NCI-H2196 (cell line): ENCODE measurements around the gene NDUFC1.
"Not testable (repeated sequence)": the region's sequence is repeated elsewhere in the genome, so short reads cannot be mapped to it uniquely, and the experiment has no call there.

Source experiments
- DNase-seq: peaks from one replicate; lab custom pipeline; 2025; ENCODE audit not compliant: unreplicated experiment; lab: John Stamatoyannopoulos, UW

Gene NDUFC1

DNA sequence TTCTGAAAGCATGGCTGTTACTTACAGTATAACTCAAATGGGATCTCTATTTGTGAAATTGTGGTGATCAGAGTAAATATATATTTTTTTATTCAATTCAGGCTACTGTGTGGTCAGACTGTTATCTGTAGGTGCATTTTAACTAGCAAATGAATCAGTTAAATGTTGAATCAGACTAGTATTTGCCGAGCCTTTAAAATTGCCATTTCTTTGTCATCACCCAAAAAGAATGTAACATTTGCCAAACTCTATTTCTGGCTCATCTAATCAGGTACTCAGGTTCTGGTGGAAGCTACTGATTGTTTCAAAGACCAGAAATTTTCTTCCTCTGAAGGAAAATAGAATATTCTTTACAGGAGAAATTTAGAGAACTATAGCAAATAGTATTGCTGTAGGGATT, 2.7 kb downstream of the NDUFC1 start:
- DNase-seq: no peak

DNA sequence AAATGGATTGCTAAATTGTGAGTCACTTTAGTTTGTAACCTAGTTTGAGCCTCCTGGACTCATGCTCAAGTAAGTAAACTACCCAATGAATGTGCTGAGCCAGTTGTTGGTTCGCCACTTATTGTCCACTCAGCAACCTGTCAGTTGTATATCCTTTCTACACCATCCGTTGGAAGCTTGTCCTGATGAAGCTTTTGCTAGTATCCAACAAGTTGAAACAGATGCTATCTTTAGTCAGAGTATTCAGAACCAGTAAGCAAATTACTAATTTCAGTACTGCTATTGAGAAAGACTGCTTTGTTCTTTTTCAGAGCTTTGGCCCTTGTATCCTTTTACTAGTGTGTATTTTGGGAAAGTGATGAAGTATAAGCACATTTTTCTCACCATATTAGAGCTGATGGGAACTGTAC, 5.3 kb downstream of the NDUFC1 start:
- DNase-seq: no peak

DNA sequence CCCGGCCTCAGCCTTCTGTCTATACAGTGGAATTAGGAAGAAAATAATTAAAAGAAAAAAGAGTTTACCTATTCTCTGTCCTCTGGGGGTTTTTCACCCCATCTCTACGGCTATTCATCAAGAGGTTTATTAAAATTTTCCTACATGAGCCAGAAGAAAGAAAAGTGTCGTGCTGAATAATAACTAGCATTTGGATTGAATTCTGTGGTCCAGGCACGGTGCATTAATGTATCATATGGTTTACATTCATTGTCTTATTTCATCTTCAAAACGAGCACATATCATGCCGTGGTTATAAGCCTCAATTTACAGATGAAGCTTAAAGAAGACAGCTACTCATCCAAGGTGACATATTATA, 6.4 kb downstream of the NDUFC1 start:
- no peak for DNase-seq

DNA sequence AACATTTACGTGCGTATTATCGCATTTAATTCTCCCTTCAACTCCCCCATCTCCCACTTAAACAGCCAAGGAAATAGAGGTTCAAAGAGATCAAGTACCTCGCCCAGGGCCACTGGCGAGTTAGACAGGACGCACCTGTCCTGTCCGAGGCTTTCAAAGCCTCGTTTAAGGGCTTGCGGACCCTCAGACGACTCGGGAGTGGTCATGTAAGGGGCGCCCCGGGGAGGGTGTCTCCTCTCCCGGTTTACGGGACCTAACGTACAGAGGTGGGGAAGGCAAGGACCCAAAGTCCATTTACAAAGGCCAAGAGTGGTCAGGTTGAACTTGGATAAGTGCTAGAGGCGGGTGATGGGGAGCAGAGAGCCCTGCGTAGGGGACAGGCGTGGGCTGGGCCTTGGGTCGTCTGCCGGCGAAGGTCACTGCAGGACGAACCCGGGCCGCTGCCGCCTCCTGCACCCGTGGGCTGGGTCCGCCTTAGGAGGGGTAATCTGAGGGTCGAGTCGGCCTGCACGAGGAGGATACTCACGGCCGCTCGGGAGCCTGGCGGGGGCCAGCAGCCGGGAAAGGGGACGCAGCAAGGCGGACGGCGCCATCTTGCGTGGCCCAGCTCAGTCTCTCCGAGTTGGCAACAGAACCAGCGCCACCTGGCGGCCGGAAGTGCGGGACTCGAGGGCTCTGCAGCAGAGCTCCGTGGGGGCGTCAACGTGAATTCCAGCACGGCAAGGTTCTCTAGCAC, 6.9 kb downstream of the NDUFC1 start:
- DNase-seq: peak; percentile 83

DNA sequence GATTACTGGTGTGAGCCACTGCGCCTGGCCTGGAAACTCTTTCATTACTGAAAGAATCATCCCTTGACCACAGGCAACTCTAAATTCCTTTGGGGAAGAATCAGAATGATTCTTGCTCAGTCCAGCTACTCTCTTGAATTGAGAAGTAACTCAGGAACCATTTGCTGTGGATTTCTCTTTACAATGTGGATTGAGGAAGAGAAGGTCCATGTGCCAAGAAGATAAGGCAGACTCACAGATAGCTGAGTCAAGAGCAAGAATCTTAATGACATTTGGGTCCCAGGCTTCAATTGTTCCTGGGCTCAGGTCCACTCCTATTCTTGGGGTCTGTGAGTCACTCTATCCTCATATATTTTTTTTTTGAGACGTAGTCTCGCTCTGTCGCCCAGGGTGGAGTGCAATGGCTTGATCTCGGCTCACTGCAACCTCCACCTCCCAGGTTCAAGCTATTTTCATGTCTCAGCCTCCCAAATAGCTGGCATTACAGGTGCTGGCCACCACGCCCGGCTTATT, 16.0 kb downstream of the NDUFC1 start:
- no peak for DNase-seq

DNA sequence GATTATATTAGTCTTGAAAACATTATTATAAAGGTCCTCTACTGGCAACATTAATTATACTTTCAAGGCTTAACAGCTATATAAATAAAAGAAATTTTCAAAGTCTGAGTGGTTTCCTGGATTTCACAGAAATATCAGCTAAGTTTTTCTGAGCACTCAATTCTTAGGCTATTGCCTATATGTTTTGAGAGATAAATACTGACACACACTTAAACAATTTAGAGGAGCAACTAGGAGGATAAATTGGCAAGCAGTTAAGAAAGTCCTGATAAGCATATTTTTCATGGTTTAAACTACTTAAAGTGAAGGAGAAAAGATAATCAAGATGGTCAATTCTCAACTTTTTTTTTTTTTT, 19.6 kb downstream of the NDUFC1 start:
- no peak for DNase-seq

DNA sequence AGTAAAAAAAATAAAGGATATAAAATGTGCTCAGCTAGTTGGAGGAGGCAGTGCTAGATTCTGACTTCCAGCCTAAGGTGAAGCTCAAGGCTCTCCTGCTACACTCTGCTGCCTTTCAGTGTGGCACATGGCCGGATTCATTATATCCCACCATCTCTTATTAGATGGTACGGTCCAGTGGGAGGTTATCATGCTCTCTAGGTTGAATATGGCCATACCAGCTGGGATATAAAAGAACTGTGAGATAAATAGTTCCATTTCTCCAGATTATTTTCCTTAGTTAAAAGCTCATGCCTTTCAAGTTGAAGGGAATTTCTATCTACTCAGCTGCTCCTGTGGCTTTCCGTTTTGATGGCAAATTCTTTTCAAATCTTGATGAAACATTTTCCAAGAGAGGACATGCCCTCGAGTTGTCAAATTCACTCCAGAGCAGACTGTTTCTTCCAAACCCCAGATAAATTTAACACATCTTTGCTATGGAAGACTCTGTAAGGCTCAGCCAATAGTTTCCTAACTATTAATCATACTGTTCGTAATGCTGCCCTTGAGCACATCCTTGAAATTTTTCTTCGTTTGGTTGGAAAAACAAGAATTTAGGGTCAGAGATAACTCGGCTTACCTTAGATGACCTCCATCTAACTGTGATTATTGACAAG, 20.1 kb downstream of the NDUFC1 start:
- no peak for DNase-seq

DNA sequence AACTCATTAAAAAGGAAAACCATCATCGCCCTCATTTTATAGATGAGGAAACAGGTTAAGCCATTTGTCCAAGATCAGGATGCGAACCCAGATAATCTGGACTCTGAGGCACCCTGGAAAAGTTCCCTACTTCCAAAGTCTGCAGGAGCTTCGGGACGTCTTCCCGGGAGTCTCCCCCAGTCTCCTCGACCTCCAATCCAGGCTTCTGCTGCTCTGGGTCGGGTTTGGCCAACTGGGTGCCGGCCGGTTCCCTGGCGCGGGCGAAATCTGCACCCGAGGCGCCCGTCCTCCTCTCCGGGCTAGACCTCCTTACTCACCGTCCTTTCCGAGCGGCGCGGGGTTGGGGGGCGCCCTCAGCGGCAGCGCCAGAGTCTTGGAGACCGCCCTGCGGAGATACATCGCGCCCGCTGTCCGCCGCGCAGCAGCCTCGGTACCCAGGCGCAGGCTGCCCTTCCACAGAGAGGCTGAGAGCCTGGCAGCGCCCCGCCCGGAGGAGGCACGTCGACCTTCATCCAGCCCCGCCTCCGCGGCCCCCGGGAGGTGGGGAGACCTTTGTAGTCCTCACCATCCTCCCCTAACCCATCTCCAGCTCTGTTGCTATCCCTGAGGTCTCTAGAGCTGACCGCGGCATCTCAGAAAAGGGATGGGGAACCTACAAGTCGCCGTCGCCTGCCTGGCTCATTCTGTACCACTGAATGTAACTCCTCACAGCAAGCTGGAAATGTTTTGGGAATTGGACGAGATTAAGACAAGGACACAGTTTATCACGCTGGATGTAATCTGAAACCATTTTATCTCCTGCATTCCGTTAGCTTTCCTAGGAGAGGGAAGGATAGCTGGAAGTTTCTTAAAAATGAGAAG, 22.3 kb downstream of the NDUFC1 start, which contains the start of gene MGARP:
TSS of gene MGARP (minus strand) at position 466 of the 861 bp plus-strand sequence. CDS start at position 399, 67 bp downstream.
- no peak for DNase-seq

DNA sequence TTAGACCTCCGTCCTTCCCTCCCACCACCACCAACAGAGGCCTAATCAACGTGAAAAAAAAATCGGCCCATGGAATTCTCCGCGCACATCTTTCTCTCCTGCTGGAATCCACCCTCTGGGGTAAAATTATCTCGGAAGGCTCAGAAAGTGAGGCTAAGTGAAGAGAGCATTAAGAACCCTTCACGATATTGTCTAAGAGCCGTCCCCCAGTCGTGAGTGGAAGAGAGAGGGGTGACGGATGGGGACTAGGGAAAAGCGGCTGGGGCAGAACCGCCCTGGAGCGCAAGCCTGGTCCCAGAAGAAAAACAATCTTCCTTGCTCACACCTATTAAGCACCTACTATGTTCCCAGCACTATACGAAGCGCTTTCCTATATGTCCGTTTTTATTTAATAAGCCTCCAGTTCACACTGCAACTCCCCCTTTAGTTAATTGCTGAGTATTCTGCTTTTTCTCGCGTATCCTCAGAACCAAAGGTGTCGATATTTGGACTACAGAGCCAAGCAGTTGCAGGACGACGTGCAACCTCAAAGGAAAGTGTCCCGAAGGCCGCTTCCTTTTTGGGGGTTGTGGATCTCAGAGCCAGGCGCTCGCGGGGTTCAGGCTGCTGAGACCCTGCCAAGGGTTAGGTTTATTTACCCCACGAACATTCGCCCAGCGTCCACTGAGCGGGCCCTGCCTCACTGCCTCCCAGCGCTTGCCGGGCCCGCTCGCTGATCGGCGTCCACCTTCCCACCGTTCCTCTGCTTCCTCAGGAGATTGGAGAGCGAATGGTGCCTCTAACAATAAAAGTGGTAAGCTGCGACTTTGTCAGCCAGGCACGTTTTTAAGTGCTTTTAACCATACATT, 23.1 kb downstream of the NDUFC1 start:
- no peak for DNase-seq

DNA sequence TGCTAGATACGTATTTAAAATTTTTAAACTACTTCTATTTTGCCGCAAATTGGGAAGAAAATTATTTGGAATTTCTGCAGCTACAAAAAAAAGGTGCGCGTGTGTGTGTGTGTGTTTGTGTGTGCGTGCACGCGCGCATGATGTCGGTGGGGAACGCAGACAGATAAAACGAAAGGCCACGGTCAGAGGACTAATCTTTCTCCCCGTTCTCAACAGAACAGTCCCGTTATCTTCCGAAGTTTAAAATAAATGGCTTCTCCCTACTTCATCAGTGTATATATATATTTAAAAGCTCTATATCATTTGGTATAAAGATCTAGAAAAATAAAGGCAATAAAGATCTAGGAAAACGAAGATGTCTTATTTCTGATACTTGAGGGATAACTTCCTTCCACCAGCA, 23.8 kb downstream of the NDUFC1 start:
- no peak for DNase-seq

DNA sequence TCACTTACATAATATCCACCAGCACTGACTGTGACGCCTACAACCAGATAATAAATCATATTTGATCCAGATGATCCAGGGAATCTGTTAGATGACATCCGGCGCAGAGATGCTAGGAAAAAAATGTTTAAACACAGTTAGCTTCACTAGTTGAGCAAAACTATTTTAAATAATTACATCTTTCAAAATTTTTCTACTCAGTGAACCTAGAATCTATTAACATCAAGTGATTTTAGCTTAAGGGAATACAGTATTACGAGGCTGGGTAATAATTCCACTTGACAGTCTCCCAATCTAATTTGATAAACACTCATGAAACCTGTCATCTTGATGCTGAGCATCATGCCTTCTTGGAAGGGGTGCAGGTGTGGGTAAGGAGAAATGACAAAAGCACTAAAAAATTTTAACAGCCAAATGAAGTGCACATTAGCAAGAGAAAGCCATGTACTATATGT, 27.0 kb downstream of the NDUFC1 start:
- no peak for DNase-seq

DNA sequence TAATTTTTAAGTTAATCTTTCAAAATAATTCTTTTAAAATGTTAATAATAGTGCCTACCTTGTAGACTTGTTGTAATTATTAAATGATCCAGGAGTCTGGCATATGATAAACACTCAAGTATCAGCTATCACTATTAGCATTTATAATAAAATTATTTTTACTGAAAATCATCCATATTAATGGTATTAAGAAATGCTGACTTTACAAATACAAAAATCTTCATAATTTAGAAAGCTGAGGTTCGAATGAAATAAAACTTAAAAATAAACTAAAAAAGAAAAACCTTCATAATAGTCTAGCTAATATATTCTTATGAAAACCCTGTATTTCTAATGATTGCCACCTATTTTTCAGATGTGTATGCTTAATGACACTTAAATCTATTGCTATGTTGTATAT, 27.5 kb downstream of the NDUFC1 start:
- no peak for DNase-seq

DNA sequence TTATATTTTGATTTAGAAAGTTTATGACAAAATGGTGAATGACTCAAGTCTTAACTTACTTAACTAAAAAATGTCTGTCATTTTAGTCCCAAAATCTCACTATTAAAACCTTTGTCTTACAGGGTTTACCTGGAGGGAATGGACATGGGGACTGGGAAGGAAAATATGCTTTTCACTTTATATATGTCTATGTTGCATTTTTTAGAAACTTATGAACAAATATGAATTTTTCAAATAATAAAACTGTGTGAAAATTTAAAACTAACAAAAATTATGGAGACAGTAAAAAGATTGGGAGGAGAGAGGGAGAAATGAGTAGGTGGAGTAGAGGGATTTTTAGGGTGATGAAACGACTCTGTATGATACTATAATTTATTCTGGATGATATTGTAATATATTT, 28.4 kb downstream of the NDUFC1 start:
- DNase-seq: no peak

DNA sequence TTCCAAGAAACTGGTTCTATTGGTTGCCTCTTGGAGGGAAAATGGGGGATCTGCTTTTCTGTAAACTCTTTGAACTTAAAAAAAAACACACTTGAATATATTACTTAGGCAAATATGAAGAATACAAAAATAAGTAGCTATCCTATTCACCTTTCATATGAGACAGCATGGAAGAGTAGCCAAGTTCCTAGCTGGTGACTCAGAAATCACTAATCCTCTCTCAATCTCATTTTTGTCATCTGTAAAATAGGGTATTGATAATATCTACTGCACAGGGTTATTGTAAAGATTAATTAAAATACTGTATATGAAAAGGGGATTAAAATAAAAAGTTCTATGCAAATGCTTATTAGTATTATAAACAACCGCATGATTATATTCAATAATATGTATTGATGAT, 35.0 kb downstream of the NDUFC1 start:
- DNase-seq: no peak

DNA sequence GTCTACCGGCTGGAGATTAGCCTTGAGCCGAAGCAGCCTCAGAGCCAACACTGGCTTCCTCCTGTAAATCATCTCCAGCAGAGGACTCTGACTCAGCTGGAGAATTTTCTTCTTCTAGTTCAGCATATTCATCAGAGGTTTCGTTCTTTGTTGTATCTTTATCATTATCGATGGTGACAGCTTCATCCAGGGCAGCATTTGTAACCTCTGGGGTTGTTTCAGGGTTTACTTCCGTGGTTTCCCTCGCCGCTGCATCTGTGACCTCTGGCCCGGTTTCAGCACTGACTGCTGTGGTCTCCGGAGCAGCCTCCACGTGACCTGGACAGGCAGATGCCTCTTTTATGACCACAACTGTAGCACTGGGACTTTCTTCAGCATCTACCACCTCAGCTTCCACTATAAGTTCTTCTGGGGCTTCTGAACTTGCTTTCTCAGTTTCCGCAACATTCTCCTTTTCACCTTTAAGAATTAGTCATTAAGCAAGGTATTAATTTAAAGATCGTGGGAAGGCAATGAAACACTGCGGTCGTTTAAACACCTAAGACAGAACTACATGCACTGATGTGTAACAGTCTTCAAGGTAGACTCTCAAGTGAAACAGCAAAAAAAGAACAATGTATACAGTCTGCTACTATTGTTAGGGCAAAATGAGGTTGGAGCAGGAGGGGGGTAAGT, 35.6 kb downstream of the NDUFC1 start:
- DNase-seq: no peak

DNA sequence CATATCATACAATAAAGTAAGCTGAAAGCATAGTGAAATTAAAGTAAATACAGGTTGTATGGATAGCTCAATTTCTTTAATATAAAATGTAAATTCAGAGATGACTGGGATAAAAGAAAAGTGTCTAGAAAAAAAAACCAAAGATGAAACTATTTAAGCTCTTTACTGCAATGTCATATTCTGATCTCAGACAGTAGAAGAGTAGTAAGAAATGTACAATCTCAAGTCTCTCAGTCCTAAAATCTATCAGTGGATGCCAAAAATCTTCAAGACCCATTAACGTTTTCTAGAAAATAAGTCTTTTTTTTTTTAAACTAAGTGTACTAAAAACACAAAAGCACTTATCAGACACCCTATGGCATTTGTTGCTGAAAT, 36.1 kb downstream of the NDUFC1 start:
- DNase-seq: no peak

DNA sequence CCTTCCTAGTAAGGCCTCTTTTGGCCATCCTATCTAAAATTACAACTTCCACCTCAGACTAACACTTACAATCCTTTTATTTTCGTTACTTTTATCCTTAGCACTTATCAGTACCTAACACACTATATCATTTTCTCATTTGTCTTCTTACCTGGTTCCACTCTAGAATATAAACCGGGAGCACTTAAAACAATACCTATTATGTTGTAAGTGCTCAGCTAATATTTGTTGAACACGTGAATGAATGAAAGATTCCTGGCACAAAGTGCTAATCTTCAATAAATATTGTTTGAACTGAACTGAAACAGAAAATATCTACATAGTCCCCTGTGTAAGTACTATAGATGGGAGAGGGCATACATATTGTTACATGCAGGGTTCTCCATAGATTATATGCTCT, 36.6 kb downstream of the NDUFC1 start:
- no peak for DNase-seq

DNA sequence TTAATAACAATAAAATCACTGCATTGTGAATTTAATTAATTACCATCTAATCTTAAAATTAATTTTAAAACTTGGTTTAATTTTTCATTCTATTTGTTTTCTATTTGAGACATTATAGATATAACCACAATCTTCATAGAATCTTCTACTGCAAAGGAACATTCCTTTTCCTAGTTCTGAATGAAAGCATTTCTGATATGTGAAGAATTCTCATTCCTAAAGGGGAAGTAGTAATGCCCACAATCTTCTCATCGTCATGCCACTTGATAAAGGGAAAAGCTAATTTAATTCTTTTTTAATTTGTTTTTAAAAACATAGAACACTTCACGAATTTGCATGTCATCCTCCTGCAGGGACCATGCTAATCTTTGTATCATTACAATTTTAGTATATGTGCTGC, 45.9 kb downstream of the NDUFC1 start:
- no peak for DNase-seq

DNA sequence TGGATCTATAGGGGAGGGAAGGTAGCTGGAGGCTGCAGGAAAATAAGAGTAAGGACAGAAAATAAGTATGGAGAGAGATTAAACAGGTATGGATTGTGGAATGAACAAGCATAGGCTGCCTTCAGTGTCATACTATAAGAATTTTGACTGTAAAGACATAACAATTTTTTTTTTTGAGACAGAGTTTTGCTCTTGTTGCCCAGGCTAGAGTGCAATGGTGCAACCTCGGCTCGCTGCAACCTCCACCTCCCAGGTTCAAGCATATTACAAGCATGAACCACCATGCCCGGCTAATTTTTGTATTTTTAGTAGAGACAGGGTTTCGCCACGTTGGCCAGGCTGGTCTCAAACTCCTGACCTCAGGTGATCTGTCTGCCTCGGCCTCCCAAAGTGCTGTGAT, 46.7 kb downstream of the NDUFC1 start:
- not testable (repeated sequence) for DNase-seq

DNA sequence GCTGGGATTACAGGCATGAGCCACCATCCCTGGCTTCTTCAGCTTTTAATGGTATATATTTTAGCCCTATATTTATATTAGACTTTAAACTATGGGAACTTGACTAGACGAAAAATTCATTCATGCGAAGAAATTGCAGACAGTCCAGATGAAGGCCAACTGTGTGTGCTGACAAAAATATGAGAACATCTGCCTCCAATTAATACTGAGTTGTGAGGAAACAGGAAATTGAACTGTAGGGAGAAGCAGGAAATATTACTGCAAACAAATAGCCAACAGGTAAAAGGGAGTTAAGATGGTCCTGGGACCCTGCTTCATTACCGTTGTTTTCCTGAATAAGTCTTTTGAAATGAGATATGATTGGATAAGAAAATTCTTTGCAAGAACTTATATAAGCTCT, 48.6 kb downstream of the NDUFC1 start:
- DNase-seq: no peak
